H1 (cell line): ENCODE measurements around the gene TSPEAR. TPM values are rescaled to one million over a fixed set of nuclear protein-coding genes. Genes with fewer than 3 reads are reported as not detected.

Experiments
- CTCF ChIA-PET: fragments of 300-600 bp; sonication (Branson Sonifier 250); formaldehyde crosslinking; loops from one replicate; lab custom pipeline; 2021; ENCODE audit not compliant: partially characterized antibody; lab: Charles Lee
- POLR2A ChIA-PET: fragments of 300-600 bp; sonication (Branson Sonifier 250); formaldehyde crosslinking; loops from one replicate; lab custom pipeline; 2021; ENCODE audit warnings: inconsistent platforms; ENCODE audit not compliant: partially characterized antibody; lab: Charles Lee
- DNase-seq, 2 experiments: peaks; one replicate each; pipeline versions ENCODE4 v3.0.0 to v3.0.0-alpha.2; 2010 to 2022; ENCODE audit warnings: low spot score in 2 of 2, low read depth in 1 of 2, mixed read lengths in 1 of 2
- FAIRE-seq: peaks from 2 replicates; lab custom pipeline; 2011; peaks lifted over from hg19 to GRCh38; lab: Jason Lieb, UNC
- H2AFZ ChIP-seq: 2 replicates; pipeline ENCODE4 v1.8.1; 2012; ENCODE audit warnings: low read length, inconsistent platforms
- H2AK5ac ChIP-seq: 2 replicates; pipeline ENCODE4 v1.6.1; 2013; ENCODE audit warnings: low read depth, low read length
- H2BK120ac ChIP-seq: replicated peaks from 2 replicates; pipeline ENCODE3; 2013; ENCODE audit warnings: low read depth, low read length, inconsistent platforms
- H2BK12ac ChIP-seq: 2 replicates; pipeline ENCODE4 v1.6.1; 2013; ENCODE audit warnings: low read depth, low read length
- H2BK15ac ChIP-seq: 2 replicates; pipeline ENCODE4 v1.6.1; 2013; ENCODE audit warnings: low read length
- H2BK20ac ChIP-seq: 2 replicates; pipeline ENCODE4 v1.6.1; 2013; ENCODE audit warnings: low read length
- H2BK5ac ChIP-seq: 2 replicates; pipeline ENCODE4 v1.6.1; 2013; ENCODE audit warnings: low read depth, low read length
- H3K14ac ChIP-seq: 2 replicates; pipeline ENCODE4 v1.6.1; 2013; ENCODE audit warnings: inconsistent platforms; ENCODE audit not compliant: insufficient read length
- H3K18ac ChIP-seq: 2 replicates; pipeline ENCODE4 v1.6.1; 2013; ENCODE audit warnings: low read length; ENCODE audit errors: extremely low read depth
- H3K23ac ChIP-seq: 2 replicates; pipeline ENCODE4 v1.6.1; 2013; ENCODE audit warnings: inconsistent platforms; ENCODE audit not compliant: insufficient read length
- H3K23me2 ChIP-seq: 2 replicates; pipeline ENCODE4 v1.6.1; 2013; ENCODE audit warnings: low read depth, low read length
- H3K27ac ChIP-seq: 2 replicates; pipeline ENCODE4 v1.6.1; 2011; ENCODE audit warnings: low read depth, low read length, inconsistent platforms
- H3K27me3 ChIP-seq, 4 experiments: replicated peaks in 1 of 4; 1 replicate in 1 of 4; 2 replicates in 3 of 4; pipeline versions ENCODE4 v1.6.1 to v1.8.1; 2011 to 2013; ENCODE audit warnings: low read length in 3 of 4, mild to moderate bottlenecking in 3 of 4, inconsistent platforms in 2 of 4, mixed read lengths in 2 of 4, moderate library complexity in 1 of 4; ENCODE audit not compliant: control insufficient read depth in 3 of 4, insufficient read depth in 3 of 4; ENCODE audit errors: extremely low read depth in 1 of 4
- H3K36me3 ChIP-seq, 4 experiments: 2 replicates each; pipeline versions ENCODE4 v1.6.1 to v1.8.1; 2011 to 2013; ENCODE audit warnings: mild to moderate bottlenecking in 4 of 4, low read length in 3 of 4, moderate library complexity in 2 of 4, control low read depth in 1 of 4, inconsistent platforms in 1 of 4; ENCODE audit not compliant: insufficient read depth in 4 of 4, control insufficient read depth in 2 of 4
- H3K4ac ChIP-seq: replicated peaks from 2 replicates; pipeline ENCODE3; 2013; ENCODE audit warnings: low read length, low read depth, mixed read lengths, inconsistent platforms; ENCODE audit not compliant: insufficient read length
- H3K4me1 ChIP-seq, 4 experiments: replicated peaks in 1 of 4; 1 replicate in 1 of 4; 2 replicates in 3 of 4; pipeline versions ENCODE4 v1.6.1 to v1.8.1; 2011 to 2013; ENCODE audit warnings: low read length in 3 of 4, inconsistent platforms in 2 of 4, mixed read lengths in 1 of 4; ENCODE audit not compliant: insufficient read depth in 4 of 4, control insufficient read depth in 3 of 4
- H3K4me2 ChIP-seq, 2 experiments: 2 replicates each; pipeline versions ENCODE4 v1.6.1 to v1.8.1; 2011 to 2013; ENCODE audit warnings: low read depth in 2 of 2, low read length in 2 of 2, control low read depth in 1 of 2, inconsistent platforms in 1 of 2, mild to moderate bottlenecking in 1 of 2; ENCODE audit not compliant: insufficient read depth in 1 of 2
- H3K4me3 ChIP-seq, 4 experiments: fragments of 200-600, 300-600 bp in 1 of 4; sonication (generic), shearing (Covaris generic), sonication (Bioruptor Twin) in 1 of 4; 2 replicates each; pipeline versions ENCODE4 v1.5.1 to v1.8.1; 2011 to 2016; ENCODE audit warnings: low read length in 4 of 4, low read depth in 3 of 4, control low read depth in 2 of 4, inconsistent platforms in 2 of 4, mild to moderate bottlenecking in 2 of 4, mixed read lengths in 1 of 4, moderate library complexity in 1 of 4; ENCODE audit not compliant: insufficient read depth in 2 of 4; ENCODE audit errors: extremely low read depth in 1 of 4
- H3K56ac ChIP-seq: replicated peaks from 2 replicates; pipeline ENCODE3; 2013; ENCODE audit warnings: low read depth, mild to moderate bottlenecking, mixed read lengths, low read length, inconsistent platforms; ENCODE audit not compliant: insufficient read length
- H3K79me1 ChIP-seq: 2 replicates; pipeline ENCODE4 v1.6.1; 2013; ENCODE audit warnings: low read depth, low read length, control low read depth
- H3K79me2 ChIP-seq, 2 experiments: 2 replicates each; pipeline versions ENCODE4 v1.6.1 to v1.8.1; 2012 to 2013; ENCODE audit warnings: low read length in 2 of 2, mild to moderate bottlenecking in 2 of 2, inconsistent platforms in 1 of 2; ENCODE audit not compliant: insufficient read depth in 2 of 2, control insufficient read depth in 1 of 2
- H3K9ac ChIP-seq, 4 experiments: replicated peaks in 1 of 4; 1 replicate in 1 of 4; 2 replicates in 3 of 4; pipeline versions ENCODE4 v1.6.1 to v1.8.1; 2011 to 2013; ENCODE audit warnings: low read depth in 3 of 4, low read length in 3 of 4, control low read depth in 2 of 4, mild to moderate bottlenecking in 2 of 4, moderate library complexity in 2 of 4, inconsistent platforms in 1 of 4; ENCODE audit errors: extremely low read depth in 1 of 4
- H3K9me3 ChIP-seq, 2 experiments: 2 replicates each; pipeline versions ENCODE4 v1.6.1 to v1.8.1; 2012 to 2013; ENCODE audit warnings: mild to moderate bottlenecking in 2 of 2, moderate library complexity in 2 of 2, control low read depth in 1 of 2, inconsistent platforms in 1 of 2, low read depth in 1 of 2, low read length in 1 of 2, mixed read lengths in 1 of 2; ENCODE audit not compliant: insufficient read depth in 2 of 2
- H4K20me1 ChIP-seq, 2 experiments: replicated peaks in 1 of 2; 2 replicates each; pipeline versions ENCODE3 to v1.8.1; 2011 to 2013; ENCODE audit warnings: inconsistent platforms in 2 of 2, low read length in 2 of 2, mild to moderate bottlenecking in 1 of 2; ENCODE audit not compliant: insufficient read depth in 2 of 2, control insufficient read depth in 1 of 2
- H4K5ac ChIP-seq: 2 replicates; pipeline ENCODE4 v1.6.1; 2013; ENCODE audit warnings: low read length, low read depth, mixed read lengths, inconsistent platforms; ENCODE audit not compliant: insufficient read length
- H4K8ac ChIP-seq: 2 replicates; pipeline ENCODE4 v1.8.0; 2013; ENCODE audit warnings: mild to moderate bottlenecking, moderate library complexity, low read length, inconsistent platforms; ENCODE audit not compliant: insufficient read depth; ENCODE audit errors: extremely low read depth
- H4K91ac ChIP-seq: replicated peaks from 2 replicates; pipeline ENCODE3; 2013; ENCODE audit warnings: low read length, mixed read lengths, inconsistent platforms; ENCODE audit not compliant: insufficient read length
- KDM5A ChIP-seq: fragments of 200-600 bp; IDR thresholded peaks from 2 replicates; pipeline ENCODE4 v1.7.1; 2012; ENCODE audit warnings: mild to moderate bottlenecking, low read length, inconsistent platforms, mixed read lengths
- NRF1 ChIP-seq: IDR thresholded peaks from 2 replicates; pipeline ENCODE4 v1.6.1; 2011; ENCODE audit warnings: mild to moderate bottlenecking, low read depth, low read length, improper control_type of control experiment
- WGBS, 2 experiments: shearing (Covaris generic) in 1 of 2; methylation state at CpG; one replicate each; pipeline versions ENCODE4 v1.1.6 to v1.1.7; 2013 to 2015; ENCODE audit warnings: low lambda C conversion rate in 2 of 2, mixed read lengths in 2 of 2, inconsistent platforms in 1 of 2, low coverage in 1 of 2, missing lambda C conversion rate in 1 of 2; ENCODE audit not compliant: insufficient replicate concordance in 2 of 2, insufficient coverage in 1 of 2, insufficient read length in 1 of 2; ENCODE audit errors: extremely low coverage in 1 of 2, missing lambda C conversion rate in 1 of 2; 5-methylcytosine and 5-hydroxymethylcytosine counted together
- polyA plus RNA-seq, 7 experiments: library from polyadenylated mRNA; depleted of rRNA in 3 of 7; stranded (reverse) in 5 of 7; unstranded in 2 of 7; fragments of >200 nt in 5 of 7; fragments of 200-250 nt in 2 of 7; gene quantifications; 1 replicate in 5 of 7; 2 replicates in 1 of 7; 4 replicates in 1 of 7; pipeline versions ENCODE4 v1.2.1 to v1.2.3, GENCODE V29; 2011 to 2013; ENCODE audit warnings: missing spikeins in 2 of 7, mixed read lengths in 2 of 7
- total RNA-seq: library from RNA; stranded (reverse); fragmentation: NEBNext Ultra II Directional; extraction: Animal tissue kit (Norgen Biotek cat#: 25700); gene quantifications from 2 replicates; pipeline ENCODE4 v1.2.1, GENCODE V29; 2021

Gene TSPEAR
- total and polyA plus RNA-seq, 2 of the 8 experiments (the other 6 are each of a cell fraction or from before 2014, with no cell fraction given) = 0.58 to 0.89 TPM

DNA sequence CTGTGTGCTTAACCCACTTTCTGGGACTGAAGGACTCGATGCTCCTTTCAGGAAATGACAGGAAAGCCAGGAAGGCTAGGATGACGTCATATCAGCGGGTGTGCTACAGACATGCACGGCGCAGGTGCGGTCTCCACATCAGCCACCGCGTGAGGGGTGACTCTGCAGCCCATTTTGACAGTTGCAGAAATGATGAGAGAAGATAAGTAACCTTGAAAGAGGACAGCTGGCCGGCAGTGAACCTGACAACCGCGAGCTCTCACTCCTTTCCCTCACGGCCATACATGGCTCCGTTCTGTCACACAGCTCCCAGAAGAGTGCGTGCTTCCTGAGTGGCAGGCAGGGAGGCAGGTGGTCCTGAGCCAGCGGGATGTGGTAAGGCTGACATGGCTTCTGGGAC is 129.3 kb downstream of the TSPEAR start:
- no peak overlapping the region for H3K4ac ChIP-seq
- 80% methylated on average over 14 of the region's 15 CpGs; no CpG with 5 or more reads in 1 of the 2 experiments for WGBS, 2 experiments
- CTCF ChIA-PET = interaction anchor here (0.7 kb wide), 1 partner anchor 56 kb away, joined by 3 read pairs; no protein-coding TSS in a partner anchor
- H2BK5ac ChIP-seq = no peak overlapping the region
- H3K79me1 ChIP-seq = no peaks in the 10 kb centered on the region
- no peaks in the 10 kb centered on the region for H4K20me1 ChIP-seq
- no peak overlapping the region for H4K8ac ChIP-seq
- H3K23me2 ChIP-seq = no peaks in the 10 kb centered on the region
- no peak overlapping the region for H2BK20ac ChIP-seq
- H3K18ac ChIP-seq = no peak overlapping the region
- H2BK120ac ChIP-seq = no peak overlapping the region
- no peak for FAIRE-seq
- no peak overlapping the region for H3K4me3 ChIP-seq
- no peak overlapping the region for H3K56ac ChIP-seq
- H3K27me3 ChIP-seq = no peaks in the 10 kb centered on the region
- H2BK12ac ChIP-seq = no peak overlapping the region; the same call in 1 of the 2 replicates
- H2AK5ac ChIP-seq = no peak overlapping the region
- DNase-seq = no peak
- no peaks in the 10 kb centered on the region for H3K36me3 ChIP-seq
- no peak overlapping the region for H4K5ac ChIP-seq
- no peaks in the 10 kb centered on the region for H3K79me2 ChIP-seq
- no peak overlapping the region for H2AFZ ChIP-seq
- H4K91ac ChIP-seq = no peak overlapping the region
- H3K27ac ChIP-seq = no peak overlapping the region
- no peak overlapping the region for H3K4me2 ChIP-seq
- no peak overlapping the region for H2BK15ac ChIP-seq
- peaks cover 0 to 9% of the 10 kb centered on the region in 2 experiments; a peak in 2 of 4 replicates for H3K9me3 ChIP-seq
- H3K23ac ChIP-seq = no peak overlapping the region
- POLR2A ChIA-PET = interaction anchor here (1.2 to 1.3 kb wide), 2 partner anchors 33 to 171 kb away, joined by 3 to 4 read pairs; no protein-coding TSS in a partner anchor
- no peaks in the 10 kb centered on the region; a peak in 1 of 7 replicates for H3K4me1 ChIP-seq
- no peak overlapping the region for H3K9ac ChIP-seq
- H3K14ac ChIP-seq = no peak overlapping the region
- TF ChIP-seq KDM5A (no peak), NRF1 (no peak)
